OCI-LY1 (cell line): ENCODE data around the gene AXDND1.

ENCODE experiments used
- EZH2 ChIP-seq: fragments of 200-600 bp; sonication (generic), shearing (Covaris generic); IDR thresholded peaks from 2 replicates; pipeline ENCODE4 v1.8.0; 2017; ENCODE audit warnings: borderline replicate concordance, mixed run types, mild to moderate bottlenecking, antibody characterized with exemption, low read length, moderate library complexity, mixed read lengths
- TF ChIP-seq, protein P1 (sequence below): fragments of 200-600 bp; sonication (generic), shearing (Covaris generic); IDR thresholded peaks from 2 replicates; pipeline ENCODE4 v1.5.1; 2017; ENCODE audit warnings: mild to moderate bottlenecking, antibody characterized with exemption, low read length, moderate library complexity, mixed read lengths

GRCh38 chr1:179384027-179384426, 18.3 kb downstream of the AXDND1 start:
- no peak for TF ChIP-seq EZH2
- TF ChIP-seq, protein P1, sequence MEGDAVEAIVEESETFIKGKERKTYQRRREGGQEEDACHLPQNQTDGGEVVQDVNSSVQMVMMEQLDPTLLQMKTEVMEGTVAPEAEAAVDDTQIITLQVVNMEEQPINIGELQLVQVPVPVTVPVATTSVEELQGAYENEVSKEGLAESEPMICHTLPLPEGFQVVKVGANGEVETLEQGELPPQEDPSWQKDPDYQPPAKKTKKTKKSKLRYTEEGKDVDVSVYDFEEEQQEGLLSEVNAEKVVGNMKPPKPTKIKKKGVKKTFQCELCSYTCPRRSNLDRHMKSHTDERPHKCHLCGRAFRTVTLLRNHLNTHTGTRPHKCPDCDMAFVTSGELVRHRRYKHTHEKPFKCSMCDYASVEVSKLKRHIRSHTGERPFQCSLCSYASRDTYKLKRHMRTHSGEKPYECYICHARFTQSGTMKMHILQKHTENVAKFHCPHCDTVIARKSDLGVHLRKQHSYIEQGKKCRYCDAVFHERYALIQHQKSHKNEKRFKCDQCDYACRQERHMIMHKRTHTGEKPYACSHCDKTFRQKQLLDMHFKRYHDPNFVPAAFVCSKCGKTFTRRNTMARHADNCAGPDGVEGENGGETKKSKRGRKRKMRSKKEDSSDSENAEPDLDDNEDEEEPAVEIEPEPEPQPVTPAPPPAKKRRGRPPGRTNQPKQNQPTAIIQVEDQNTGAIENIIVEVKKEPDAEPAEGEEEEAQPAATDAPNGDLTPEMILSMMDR, result no peak
